ENCODE data around the gene PPP4R2.

Gene PPP4R2

GRCh38 chr3:73114711-73115110 lies 118.1 kb downstream of the PPP4R2 start:
- no peak for DNase-seq (ENCODE audit: low read depth in 3 of 3)

DNA sequence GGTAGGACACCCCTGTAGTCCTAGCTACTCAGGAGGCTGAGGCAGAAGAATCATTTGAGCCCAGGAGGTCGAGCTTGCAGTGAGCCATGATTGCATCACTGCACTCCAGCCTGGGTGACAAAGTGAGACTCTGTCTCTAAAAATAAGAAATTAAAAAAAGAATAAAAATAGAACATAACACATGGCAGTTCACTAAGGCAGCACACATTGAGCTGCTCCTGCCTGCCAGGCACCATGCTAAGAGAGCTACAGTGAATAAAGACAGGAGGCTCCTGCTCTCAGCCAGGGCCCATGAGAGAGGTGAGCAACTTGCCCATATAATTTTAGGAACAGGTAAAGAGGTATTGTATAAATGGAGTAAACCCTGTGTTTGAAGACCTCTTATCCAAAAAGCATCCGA lies 119.2 kb downstream of the PPP4R2 start:
- no peak for DNase-seq (ENCODE audit: low read depth in 3 of 3)
